Mesenchymal stem cell (in vitro differentiated cells and primary cell): ENCODE results near the gene ATP13A3.

Experiments used
- DNase-seq: peaks from one replicate; pipeline ENCODE4 v3.0.0-alpha.2; 2013
- H2AFZ ChIP-seq: one replicate; pipeline ENCODE4 v1.6.1; 2013; ENCODE audit warnings: low read depth, mild to moderate bottlenecking, control low read depth, inconsistent platforms, low read length, moderate library complexity
- H2AK5ac ChIP-seq: 2 replicates; pipeline ENCODE4 v1.6.1; 2013; ENCODE audit warnings: low read length, moderate library complexity, mild to moderate bottlenecking, inconsistent platforms; ENCODE audit not compliant: severe bottlenecking
- H2BK120ac ChIP-seq: one replicate; pipeline ENCODE4 v1.6.1; 2013; ENCODE audit warnings: low read depth, mild to moderate bottlenecking, inconsistent platforms, low read length, moderate library complexity
- H2BK12ac ChIP-seq, 2 experiments: one replicate each; pipeline ENCODE4 v1.6.1; 2013; ENCODE audit warnings: inconsistent platforms in 2 of 2, low read length in 2 of 2, mild to moderate bottlenecking in 2 of 2, moderate library complexity in 2 of 2, control low read depth in 1 of 2
- H2BK15ac ChIP-seq: one replicate; pipeline ENCODE4 v1.6.1; 2013; ENCODE audit warnings: mild to moderate bottlenecking, low read depth, inconsistent platforms; ENCODE audit not compliant: poor library complexity, severe bottlenecking
- H2BK5ac ChIP-seq: 2 replicates; pipeline ENCODE4 v1.6.1; 2013; ENCODE audit warnings: low read depth, mild to moderate bottlenecking, low read length, control low read depth, inconsistent platforms; ENCODE audit not compliant: poor library complexity, severe bottlenecking
- H3K14ac ChIP-seq, 2 experiments: one replicate each; pipeline ENCODE4 v1.6.1; 2013; ENCODE audit warnings: inconsistent platforms in 2 of 2, low read length in 2 of 2, control low read depth in 1 of 2, mild to moderate bottlenecking in 1 of 2, moderate library complexity in 1 of 2
- H3K18ac ChIP-seq, 2 experiments: one replicate each; pipeline ENCODE4 v1.6.1; 2013; ENCODE audit warnings: inconsistent platforms in 2 of 2, low read length in 2 of 2, control low read depth in 1 of 2, low read depth in 1 of 2, mild to moderate bottlenecking in 1 of 2
- H3K23ac ChIP-seq, 2 experiments: one replicate each; pipeline ENCODE4 v1.6.1; 2013; ENCODE audit warnings: inconsistent platforms in 2 of 2, low read length in 2 of 2, mild to moderate bottlenecking in 2 of 2, moderate library complexity in 2 of 2, control low read depth in 1 of 2
- H3K27ac ChIP-seq: 2 replicates; pipeline ENCODE4 v1.5.1; 2013; ENCODE audit warnings: mild to moderate bottlenecking, moderate library complexity, low read length, control low read depth, inconsistent platforms; ENCODE audit not compliant: poor library complexity, severe bottlenecking
- H3K27me3 ChIP-seq, 2 experiments: 2 replicates each; pipeline versions ENCODE4 v1.6.1 to v1.7.0; 2013; ENCODE audit warnings: low read length in 2 of 2, mild to moderate bottlenecking in 2 of 2, moderate library complexity in 2 of 2, control low read depth in 1 of 2, inconsistent platforms in 1 of 2; ENCODE audit not compliant: control insufficient read depth in 1 of 2, insufficient read depth in 1 of 2
- H3K36me3 ChIP-seq, 2 experiments: 2 replicates each; pipeline versions ENCODE4 v1.6.1 to v1.7.0; 2013; ENCODE audit warnings: low read length in 2 of 2, control low read depth in 1 of 2, inconsistent platforms in 1 of 2, low read depth in 1 of 2, mild to moderate bottlenecking in 1 of 2; ENCODE audit not compliant: insufficient read depth in 2 of 2, control insufficient read depth in 1 of 2
- H3K4ac ChIP-seq, 2 experiments: one replicate each; pipeline ENCODE4 v1.6.1; 2013; ENCODE audit warnings: inconsistent platforms in 2 of 2, low read length in 2 of 2, mild to moderate bottlenecking in 2 of 2, moderate library complexity in 2 of 2, control low read depth in 1 of 2, low read depth in 1 of 2
- H3K4me1 ChIP-seq: 2 replicates; pipeline ENCODE4 v1.6.1; 2013; ENCODE audit warnings: low read depth, low read length, control low read depth; ENCODE audit not compliant: control insufficient read depth, insufficient read depth
- H3K4me2 ChIP-seq: 2 replicates; pipeline ENCODE4 v1.6.1; 2013; ENCODE audit warnings: low read length, mild to moderate bottlenecking, inconsistent platforms; ENCODE audit not compliant: poor library complexity, severe bottlenecking
- H3K4me3 ChIP-seq, 2 experiments: 2 replicates each; pipeline versions ENCODE4 v1.5.1 to v1.7.0; 2013; ENCODE audit warnings: low read length in 2 of 2, mild to moderate bottlenecking in 2 of 2, control low read depth in 1 of 2, low read depth in 1 of 2; ENCODE audit not compliant: insufficient read depth in 1 of 2
- H3K79me1 ChIP-seq: replicated peaks from 2 replicates; pipeline ENCODE4 v1.6.1; 2013; ENCODE audit warnings: mild to moderate bottlenecking, control low read depth, low read length, inconsistent platforms; ENCODE audit not compliant: poor library complexity, severe bottlenecking
- H3K9ac ChIP-seq: 2 replicates; pipeline ENCODE4 v1.7.0; 2013; ENCODE audit warnings: mild to moderate bottlenecking, low read length, moderate library complexity
- H3K9me3 ChIP-seq: 2 replicates; pipeline ENCODE4 v1.7.0; 2013; ENCODE audit warnings: mild to moderate bottlenecking, low read length; ENCODE audit not compliant: control insufficient read depth
- H4K8ac ChIP-seq: one replicate; pipeline ENCODE4 v1.6.1; 2013; ENCODE audit warnings: inconsistent platforms, mild to moderate bottlenecking, low read length, moderate library complexity
- H4K91ac ChIP-seq: one replicate; pipeline ENCODE4 v1.6.1; 2013; ENCODE audit warnings: mild to moderate bottlenecking, low read length, inconsistent platforms
- WGBS: methylation state at CpG from one replicate; pipeline ENCODE4 v1.1.7; 2013; ENCODE audit warnings: mixed read lengths; 5-methylcytosine and 5-hydroxymethylcytosine counted together

The ATP13A3 gene

GRCh38 chr3:194462936-194463335, 23.9 kb downstream of the ATP13A3 start:
- H3K9ac ChIP-seq, result no peak overlapping the region
- no peak overlapping the region for H2BK12ac ChIP-seq
- no peak overlapping the region for H2AFZ ChIP-seq
- H2AK5ac ChIP-seq, result no peak overlapping the region
- no peak overlapping the region for H3K23ac ChIP-seq
- WGBS, result 100% methylated on average over 2 of the region's 2 CpGs
- no peak overlapping the region for H3K27ac ChIP-seq
- H3K4me2 ChIP-seq, result no peak overlapping the region
- no peak overlapping the region for H3K18ac ChIP-seq
- no peak overlapping the region for H2BK120ac ChIP-seq
- peaks cover 0 to 60% of the 10 kb centered on the region in 2 experiments for H3K36me3 ChIP-seq
- H2BK5ac ChIP-seq, result no peak overlapping the region
- H3K27me3 ChIP-seq, result no peaks in the 10 kb centered on the region
- no peaks in the 10 kb centered on the region for H3K4me1 ChIP-seq
- H3K4me3 ChIP-seq, result no peak overlapping the region
- no peak overlapping the region for H4K8ac ChIP-seq
- H3K79me1 ChIP-seq, result peaks cover 15% of the 10 kb centered on the region
- no peak overlapping the region for H2BK15ac ChIP-seq
- no peak overlapping the region for H3K14ac ChIP-seq
- no peak for DNase-seq
- H3K9me3 ChIP-seq, result no peaks in the 10 kb centered on the region
- H3K4ac ChIP-seq, result no peak overlapping the region
- H4K91ac ChIP-seq, result no peak overlapping the region

GRCh38 chr3:194460566-194460965, 26.2 kb downstream of the ATP13A3 start:
- Histone ChIP-seq H2AK5ac (no peak overlapping the region), H4K8ac (no peak overlapping the region), H3K4me3 (no peak overlapping the region), H3K14ac (no peak overlapping the region), H3K4ac (no peak overlapping the region), H3K23ac (no peak overlapping the region), H4K91ac (no peak overlapping the region), H3K9ac (no peak overlapping the region), H2BK120ac (no peak overlapping the region), H3K27me3 (no peaks in the 10 kb centered on the region), H3K36me3 (peaks cover 0 to 78% of the 10 kb centered on the region in 2 experiments), H3K4me1 (no peaks in the 10 kb centered on the region), H2AFZ (no peak overlapping the region), H3K27ac (no peak overlapping the region), H2BK12ac (no peak overlapping the region), H2BK15ac (no peak overlapping the region), H3K18ac (no peak overlapping the region), H3K9me3 (no peaks in the 10 kb centered on the region), H3K4me2 (no peak overlapping the region), H2BK5ac (no peak overlapping the region), H3K79me1 (peaks cover 14% of the 10 kb centered on the region)
- WGBS, result 93% methylated on average over 3 of the region's 5 CpGs
- no peak for DNase-seq

- Histone ChIP-seq H3K4me2 (no peak overlapping the region), H2BK120ac (no peak overlapping the region), H3K4ac (no peak overlapping the region), H3K23ac (no peak overlapping the region), H3K18ac (no peak overlapping the region), H3K14ac (no peak overlapping the region), H2BK5ac (no peak overlapping the region), H3K36me3 (peaks cover 3 to 85% of the 10 kb centered on the region in 2 experiments), H2BK15ac (no peak overlapping the region), H3K4me3 (no peak overlapping the region), H2AK5ac (no peak overlapping the region), H2BK12ac (no peak overlapping the region), H3K27me3 (no peaks in the 10 kb centered on the region), H2AFZ (no peak overlapping the region), H3K79me1 (peaks cover 12% of the 10 kb centered on the region), H3K9me3 (no peaks in the 10 kb centered on the region), H4K8ac (no peak overlapping the region), H3K4me1 (no peaks in the 10 kb centered on the region), H4K91ac (no peak overlapping the region), H3K27ac (no peak overlapping the region), H3K9ac (no peak overlapping the region)
- over 99% methylated on average over 5 of the region's 5 CpGs for whole genome bisulfite sequencing
- DNase-seq, result no peak
Observed at GRCh38 chr3:194458131-194458530, 28.7 kb downstream of the ATP13A3 start.

- Histone ChIP-seq H3K27ac (no peak overlapping the region), H3K18ac (no peak overlapping the region), H2BK5ac (no peak overlapping the region), H3K27me3 (no peaks in the 10 kb centered on the region), H3K14ac (no peak overlapping the region), H4K91ac (no peak overlapping the region), H2BK12ac (no peak overlapping the region), H2BK120ac (no peak overlapping the region), H3K9ac (no peak overlapping the region), H2BK15ac (no peak overlapping the region), H2AK5ac (no peak overlapping the region), H3K4me1 (no peaks in the 10 kb centered on the region), H3K79me1 (peaks cover 9% of the 10 kb centered on the region), H3K4me3 (no peak overlapping the region), H3K4ac (no peak overlapping the region), H4K8ac (no peak overlapping the region), H3K9me3 (no peaks in the 10 kb centered on the region), H3K36me3 (peaks cover 9 to 91% of the 10 kb centered on the region in 2 experiments), H2AFZ (no peak overlapping the region), H3K23ac (no peak overlapping the region), H3K4me2 (no peak overlapping the region)
- WGBS, result no CpG with 5 or more reads among the region's 1 CpG
- DNase-seq, result no peak
Observed at GRCh38 chr3:194455481-194455880, 31.3 kb downstream of the ATP13A3 start.
